IMR-90 (cell line): ENCODE data around the gene TTC24. TPM values are rescaled to one million over a fixed set of nuclear protein-coding genes. Genes with fewer than 3 reads are reported as not detected.

Source experiments
- ATAC-seq: fragments of 200-7000 bp; cut with Tn5 transposase; 2 replicates; pipeline ENCODE4 v1.9.1; 2020; ENCODE audit warnings: low read depth, mild to moderate bottlenecking, moderate library complexity
- BruUV-seq: library from RNA; stranded (reverse); fragments of 400-500 nt; replicated peaks from 2 replicates; lab custom pipeline; 2021; lab: Mats Ljungman, UMichigan
- CTCF ChIA-PET: fragments of 300-600 bp; formaldehyde crosslinking; extraction: SDS; loops from one replicate; lab custom pipeline; 2021; ENCODE audit warnings: antibody characterized with exemption; lab: Yijun Ruan, JAX
- POLR2A ChIA-PET: fragments of 300-600 bp; sonication (Branson Sonifier 250); formaldehyde crosslinking; loops from one replicate; lab custom pipeline; 2022; ENCODE audit warnings: antibody characterized with exemption; ENCODE audit not compliant: unreplicated experiment; lab: Charles Lee
- DNase-seq: peaks from one replicate; pipeline ENCODE4 v3.0.0; 2013
- H2AFZ ChIP-seq: replicated peaks from 2 replicates; pipeline ENCODE3; 2013; ENCODE audit warnings: low read length, mild to moderate bottlenecking; ENCODE audit not compliant: poor library complexity
- H2AK5ac ChIP-seq: 2 replicates; pipeline ENCODE4 v1.6.1; 2013; ENCODE audit warnings: low read depth, low read length, inconsistent platforms
- H2AK9ac ChIP-seq: replicated peaks from 2 replicates; pipeline ENCODE3; 2013; ENCODE audit warnings: mild to moderate bottlenecking, low read depth, low read length, moderate library complexity; ENCODE audit not compliant: poor library complexity
- H2BK120ac ChIP-seq: 2 replicates; pipeline ENCODE4 v1.6.1; 2013; ENCODE audit warnings: low read depth, low read length, inconsistent platforms
- H2BK15ac ChIP-seq: 3 replicates; pipeline ENCODE4 v1.6.1; 2013; ENCODE audit warnings: low read depth, low read length, inconsistent platforms
- H2BK20ac ChIP-seq: 2 replicates; pipeline ENCODE4 v1.6.1; 2013; ENCODE audit warnings: low read depth, mild to moderate bottlenecking, inconsistent platforms, low read length, moderate library complexity
- H2BK5ac ChIP-seq: 2 replicates; pipeline ENCODE4 v1.6.1; 2013; ENCODE audit warnings: mild to moderate bottlenecking, low read depth, low read length, inconsistent platforms; ENCODE audit not compliant: poor library complexity, severe bottlenecking
- H3K14ac ChIP-seq: replicated peaks from 2 replicates; pipeline ENCODE4 v1.6.1; 2013; ENCODE audit warnings: low read depth, low read length, inconsistent platforms
- H3K18ac ChIP-seq: 2 replicates; pipeline ENCODE4 v1.6.1; 2013; ENCODE audit warnings: low read depth, low read length, control low read depth
- H3K23ac ChIP-seq: 2 replicates; pipeline ENCODE4 v1.6.1; 2013; ENCODE audit warnings: low read depth, low read length, inconsistent platforms
- H3K27ac ChIP-seq: 2 replicates; pipeline ENCODE4 v1.5.1; 2013; ENCODE audit warnings: mild to moderate bottlenecking, control low read depth, low read length; ENCODE audit not compliant: insufficient read depth
- H3K27me3 ChIP-seq: 2 replicates; pipeline ENCODE4 v1.6.1; 2013; ENCODE audit warnings: low read length; ENCODE audit not compliant: control insufficient read depth, insufficient read depth
- H3K36me3 ChIP-seq: 2 replicates; pipeline ENCODE4 v1.6.1; 2013; ENCODE audit warnings: low read length, mixed read lengths; ENCODE audit not compliant: control insufficient read depth, insufficient read depth
- H3K4ac ChIP-seq: 2 replicates; pipeline ENCODE4 v1.6.1; 2013; ENCODE audit warnings: low read depth, low read length, inconsistent platforms
- H3K4me1 ChIP-seq: 2 replicates; pipeline ENCODE4 v1.6.1; 2013; ENCODE audit warnings: low read length, mixed read lengths; ENCODE audit not compliant: control insufficient read depth, insufficient read depth
- H3K4me2 ChIP-seq: 2 replicates; pipeline ENCODE4 v1.6.1; 2013; ENCODE audit warnings: low read depth, mild to moderate bottlenecking, control low read depth, low read length, moderate library complexity
- H3K4me3 ChIP-seq: 2 replicates; pipeline ENCODE4 v1.5.1; 2013; ENCODE audit warnings: low read depth, mild to moderate bottlenecking, control low read depth, low read length, moderate library complexity; ENCODE audit not compliant: insufficient read depth
- H3K56ac ChIP-seq: 2 replicates; pipeline ENCODE4 v1.6.1; 2013; ENCODE audit warnings: low read length, inconsistent platforms; ENCODE audit not compliant: insufficient read depth; ENCODE audit errors: extremely low read depth
- H3K79me1 ChIP-seq, 2 experiments: 2 replicates each; pipeline ENCODE4 v1.6.1; 2013; ENCODE audit warnings: low read length in 2 of 2, inconsistent platforms in 1 of 2, low read depth in 1 of 2
- H3K9ac ChIP-seq: 2 replicates; pipeline ENCODE4 v1.6.1; 2013; ENCODE audit warnings: low read depth, low read length, control low read depth
- H3K9me1 ChIP-seq: 2 replicates; pipeline ENCODE4 v1.6.1; 2013; ENCODE audit warnings: low read length, inconsistent platforms; ENCODE audit not compliant: insufficient read depth
- H3K9me3 ChIP-seq: 2 replicates; pipeline ENCODE4 v1.6.1; 2013; ENCODE audit warnings: low read length; ENCODE audit not compliant: control insufficient read depth, insufficient read depth
- H4K20me1 ChIP-seq: 2 replicates; pipeline ENCODE4 v1.6.1; 2013; ENCODE audit warnings: low read length, inconsistent platforms; ENCODE audit not compliant: insufficient read depth
- H4K5ac ChIP-seq: 2 replicates; pipeline ENCODE4 v1.6.1; 2013; ENCODE audit warnings: mild to moderate bottlenecking, low read depth, low read length, control low read depth
- H4K8ac ChIP-seq, 2 experiments: 2 replicates each; pipeline ENCODE4 v1.6.1; 2013; ENCODE audit warnings: low read depth in 2 of 2, low read length in 2 of 2, control low read depth in 1 of 2, inconsistent platforms in 1 of 2
- H4K91ac ChIP-seq: 2 replicates; pipeline ENCODE4 v1.6.1; 2013; ENCODE audit warnings: low read depth, low read length, inconsistent platforms; ENCODE audit not compliant: insufficient read depth
- CHD1 ChIP-seq: IDR thresholded peaks from 2 replicates; pipeline ENCODE4 v1.6.1; 2012; ENCODE audit warnings: low read depth, low read length, improper control_type of control experiment
- FOS ChIP-seq: fragments of 150-350 bp; IDR thresholded peaks from 2 replicates; pipeline ENCODE4 v1.6.1; 2016; ENCODE audit warnings: low read depth, low read length
- MAFK ChIP-seq: IDR thresholded peaks from 2 replicates; pipeline ENCODE4 v1.6.1; 2012; ENCODE audit warnings: low read depth, low read length, improper control_type of control experiment
- MAZ ChIP-seq: IDR thresholded peaks from 2 replicates; pipeline ENCODE4 v1.6.1; 2012; ENCODE audit warnings: low read depth, mild to moderate bottlenecking, low read length, improper control_type of control experiment, moderate library complexity, borderline replicate concordance
- NFE2L2 ChIP-seq: fragments of 150-350 bp; IDR thresholded peaks from 2 replicates; pipeline ENCODE4 v1.6.1; 2016; ENCODE audit warnings: low read depth, mild to moderate bottlenecking, low read length
- RAD21 ChIP-seq: IDR thresholded peaks from 2 replicates; pipeline ENCODE4 v1.6.1; 2012; ENCODE audit warnings: low read length, improper control_type of control experiment
- RCOR1 ChIP-seq: IDR thresholded peaks from 2 replicates; pipeline ENCODE4 v1.6.1; 2012; ENCODE audit warnings: mild to moderate bottlenecking, low read length, improper control_type of control experiment; ENCODE audit not compliant: insufficient replicate concordance
- RFX5 ChIP-seq: IDR thresholded peaks from 2 replicates; pipeline ENCODE4 v1.8.0; 2012; ENCODE audit warnings: low read depth, mild to moderate bottlenecking, low read length, moderate library complexity
- USF2 ChIP-seq: fragments of 150-350 bp; IDR thresholded peaks from 2 replicates; pipeline ENCODE4 v1.6.1; 2017; ENCODE audit warnings: mild to moderate bottlenecking, antibody characterized with exemption, low read length, low read depth
- WGBS, 2 experiments: methylation state at CpG; one replicate each; pipeline versions ENCODE4 v1.1.5 to v1.1.7; 2013; ENCODE audit warnings: missing lambda C conversion rate in 2 of 2; ENCODE audit not compliant: insufficient read length in 1 of 2; ENCODE audit errors: extremely low coverage in 2 of 2; 5-methylcytosine and 5-hydroxymethylcytosine counted together
- dilution Hi-C: fragments of 300-500 bp; cut with HindIII; formaldehyde crosslinking; loops from one replicate; pipeline ENCODE4 v1.14.3; 2018; ENCODE audit warnings: low sequenced_read_pairs; ENCODE audit not compliant: unreplicated experiment
- in situ Hi-C: fragments of 300-500 bp; cut with MboI; formaldehyde crosslinking; loops from 3 replicates; pipeline ENCODE4 v1.14.3; 2019; ENCODE audit warnings: low sequenced_read_pairs, inconsistent platforms, mixed read lengths
- intact Hi-C: fragments of 100-400 bp; cut with micrococcal nuclease; formaldehyde crosslinking; loops from 2 replicates; pipeline ENCODE4 v1.10.0; 2022
- polyA plus RNA-seq, 3 experiments: library from polyadenylated mRNA; depleted of rRNA; stranded (reverse); fragments of >200 nt; gene quantifications; 2 replicates each; pipeline ENCODE4 v1.2.3, GENCODE V29; 2012; ENCODE audit warnings: low replicate concordance in 1 of 3
- total RNA-seq: library from RNA; depleted of rRNA; stranded (reverse); fragments of >200 nt; gene quantifications from 2 replicates; pipeline ENCODE4 v1.2.3, GENCODE V29; 2012
- TF ChIP-seq, protein P1 (sequence below): fragments of 150-350 bp; IDR thresholded peaks from 2 replicates; pipeline ENCODE4 v1.6.1; 2016; ENCODE audit warnings: low read depth, mild to moderate bottlenecking, low read length, moderate library complexity, borderline replicate concordance

Gene TTC24
- total and polyA plus RNA-seq, 2 of the 4 experiments (the other 2 are of a cell fraction), result not detected

- no peak overlapping the region for H3K4ac ChIP-seq
- in situ Hi-C loops (no loop called here), dilution Hi-C loops (no loop called here), intact Hi-C loops (no loop called here)
- peaks cover 8% of the 10 kb centered on the region for H3K4me1 ChIP-seq
- TF ChIP-seq MAZ, result no peak
- no peak for TF ChIP-seq FOS
- no peak for TF ChIP-seq NFE2L2
- TF ChIP-seq RAD21, result no peak
- TF ChIP-seq MAFK, result no peak
- TF ChIP-seq, protein P1, sequence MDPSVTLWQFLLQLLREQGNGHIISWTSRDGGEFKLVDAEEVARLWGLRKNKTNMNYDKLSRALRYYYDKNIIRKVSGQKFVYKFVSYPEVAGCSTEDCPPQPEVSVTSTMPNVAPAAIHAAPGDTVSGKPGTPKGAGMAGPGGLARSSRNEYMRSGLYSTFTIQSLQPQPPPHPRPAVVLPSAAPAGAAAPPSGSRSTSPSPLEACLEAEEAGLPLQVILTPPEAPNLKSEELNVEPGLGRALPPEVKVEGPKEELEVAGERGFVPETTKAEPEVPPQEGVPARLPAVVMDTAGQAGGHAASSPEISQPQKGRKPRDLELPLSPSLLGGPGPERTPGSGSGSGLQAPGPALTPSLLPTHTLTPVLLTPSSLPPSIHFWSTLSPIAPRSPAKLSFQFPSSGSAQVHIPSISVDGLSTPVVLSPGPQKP, result no peak
- TF ChIP-seq USF2, result no peak
- no peak for TF ChIP-seq RFX5
- TF ChIP-seq CHD1, result no peak
- no peak for TF ChIP-seq RCOR1
- H2BK5ac ChIP-seq, result no peak overlapping the region
- no peak overlapping the region for H3K56ac ChIP-seq
- no peak overlapping the region for H3K18ac ChIP-seq
- no peaks in the 10 kb centered on the region; the same call in none of the 2 replicates for H4K20me1 ChIP-seq
- DNase-seq, result no peak
- no peak for ATAC-seq
- no peak overlapping the region for H4K8ac ChIP-seq
- CTCF ChIA-PET, result interaction anchor here (1.3 kb wide), 1 partner anchor 106 kb away, joined by 4 read pairs; no protein-coding TSS in a partner anchor
- H3K27ac ChIP-seq, result no peak overlapping the region
- POLR2A ChIA-PET, result no interaction called here
- no TSS peak for BruUV-seq
- H3K4me3 ChIP-seq, result no peak overlapping the region
- no peak overlapping the region for H4K5ac ChIP-seq
- no peaks in the 10 kb centered on the region for H3K9me1 ChIP-seq
- H4K91ac ChIP-seq, result no peak overlapping the region
- no peaks in the 10 kb centered on the region for H3K36me3 ChIP-seq
- H2AK5ac ChIP-seq, result no peak overlapping the region
- no peak overlapping the region for H2AFZ ChIP-seq
- no peaks in the 10 kb centered on the region for H3K79me1 ChIP-seq
- WGBS, 2 experiments, result no CpG with 5 or more reads among the region's 6 CpGs
- H3K4me2 ChIP-seq, result no peak overlapping the region
- H3K14ac ChIP-seq, result no peak overlapping the region
- H2BK120ac ChIP-seq, result no peak overlapping the region
- peaks cover 69% of the 10 kb centered on the region for H3K27me3 ChIP-seq
- H3K9ac ChIP-seq, result no peak overlapping the region
- H2BK15ac ChIP-seq, result no peak overlapping the region
- H2AK9ac ChIP-seq, result no peak overlapping the region
- H3K23ac ChIP-seq, result no peak overlapping the region
- H3K9me3 ChIP-seq, result no peaks in the 10 kb centered on the region
- no peak overlapping the region for H2BK20ac ChIP-seq
Measured at GRCh38 chr1:156619582-156619955, 40.0 kb downstream of the TTC24 start.
